ENCODE measurements around the gene PARN.

DNA sequence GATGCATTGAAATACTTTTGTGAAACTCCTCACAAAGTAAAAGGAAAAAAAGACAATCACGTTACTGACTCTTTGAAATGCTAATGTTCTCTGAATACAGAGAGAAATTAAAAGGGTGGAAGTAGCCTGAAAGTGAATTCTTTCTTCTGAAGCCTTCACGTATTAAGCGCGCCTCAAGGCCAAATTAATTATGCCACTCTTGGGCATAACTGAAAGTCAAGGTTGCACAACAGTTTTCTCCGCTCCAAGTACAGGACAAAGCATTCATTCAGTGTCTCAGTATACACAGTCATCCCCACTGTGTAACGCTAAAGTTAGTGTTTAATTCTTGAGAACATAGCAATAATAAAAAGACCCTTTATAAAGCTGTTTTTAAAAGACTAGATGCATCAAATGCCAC lies 21.5 kb downstream of the PARN start:
- TF ChIP-seq POLR2A (IDR thresholded peaks at IDR 0.05), result no peak
- TF ChIP-seq, protein P1, sequence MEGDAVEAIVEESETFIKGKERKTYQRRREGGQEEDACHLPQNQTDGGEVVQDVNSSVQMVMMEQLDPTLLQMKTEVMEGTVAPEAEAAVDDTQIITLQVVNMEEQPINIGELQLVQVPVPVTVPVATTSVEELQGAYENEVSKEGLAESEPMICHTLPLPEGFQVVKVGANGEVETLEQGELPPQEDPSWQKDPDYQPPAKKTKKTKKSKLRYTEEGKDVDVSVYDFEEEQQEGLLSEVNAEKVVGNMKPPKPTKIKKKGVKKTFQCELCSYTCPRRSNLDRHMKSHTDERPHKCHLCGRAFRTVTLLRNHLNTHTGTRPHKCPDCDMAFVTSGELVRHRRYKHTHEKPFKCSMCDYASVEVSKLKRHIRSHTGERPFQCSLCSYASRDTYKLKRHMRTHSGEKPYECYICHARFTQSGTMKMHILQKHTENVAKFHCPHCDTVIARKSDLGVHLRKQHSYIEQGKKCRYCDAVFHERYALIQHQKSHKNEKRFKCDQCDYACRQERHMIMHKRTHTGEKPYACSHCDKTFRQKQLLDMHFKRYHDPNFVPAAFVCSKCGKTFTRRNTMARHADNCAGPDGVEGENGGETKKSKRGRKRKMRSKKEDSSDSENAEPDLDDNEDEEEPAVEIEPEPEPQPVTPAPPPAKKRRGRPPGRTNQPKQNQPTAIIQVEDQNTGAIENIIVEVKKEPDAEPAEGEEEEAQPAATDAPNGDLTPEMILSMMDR (IDR thresholded peaks at IDR 0.05), result no peak

Data from right lobe of liver (tissue), 4 donors.